ENCODE results near the gene CHMP1B.

The CHMP1B gene

DNA sequence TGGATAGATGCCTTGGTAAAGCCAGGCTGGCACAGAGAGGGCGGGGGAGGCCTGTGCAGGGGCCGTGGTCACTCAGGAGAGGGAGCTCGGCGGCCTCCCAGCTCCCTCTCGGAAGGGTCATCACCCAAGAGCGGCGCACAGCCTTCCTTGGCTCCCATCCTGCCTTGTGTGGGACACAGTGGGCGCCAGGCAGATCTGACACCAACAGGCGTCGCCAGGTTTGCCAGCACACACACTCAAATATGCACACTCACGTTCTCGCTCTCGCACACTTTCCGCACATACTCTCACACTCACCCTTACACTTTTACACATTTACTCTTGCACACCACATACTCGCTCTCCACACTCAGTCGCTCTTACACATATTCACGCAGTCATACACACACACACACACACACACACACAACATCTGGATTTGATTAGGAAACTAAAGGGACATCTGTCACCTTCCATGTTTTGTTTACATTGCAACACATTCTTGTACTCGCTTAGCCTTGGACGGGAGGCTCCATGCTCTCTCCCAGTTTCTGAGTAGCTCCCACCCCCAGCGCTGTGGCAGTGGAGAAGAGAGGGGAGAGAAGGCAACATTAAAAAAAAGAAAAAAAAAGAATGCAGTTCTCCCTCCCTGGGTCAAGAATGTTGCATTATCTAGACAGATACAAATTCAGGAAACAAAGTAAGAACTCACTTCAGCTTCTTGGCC lies 10.5 kb downstream of the CHMP1B start:
- ATAC-seq (replicated peaks; ENCODE audit: extremely low read depth, poor library complexity, severe bottlenecking) (no peak), DNase-seq (ENCODE audit: low spot score in 2 of 2) (no peak)
- Mint-ChIP-seq H3K4me3 (no peak overlapping the region), H3K4me1 (no peaks in the 10 kb centered on the region), H3K27me3 (peaks cover 24% of the 10 kb centered on the region), H3K36me3 (ENCODE audit: insufficient read depth) (no peaks in the 10 kb centered on the region), H3K9me3 (no peaks in the 10 kb centered on the region), H3K27ac (ENCODE audit: low read depth) (no peak overlapping the region)

- ATAC-seq (replicated peaks; ENCODE audit: extremely low read depth, poor library complexity, severe bottlenecking) = no peak
- no peaks in the 10 kb centered on the region for H3K36me3 Mint-ChIP-seq (ENCODE audit: insufficient read depth)
- no peaks in the 10 kb centered on the region for H3K4me1 Mint-ChIP-seq
Observed at GRCh38 chr18:11862468-11863137, 11.4 kb downstream of the CHMP1B start.

DNA sequence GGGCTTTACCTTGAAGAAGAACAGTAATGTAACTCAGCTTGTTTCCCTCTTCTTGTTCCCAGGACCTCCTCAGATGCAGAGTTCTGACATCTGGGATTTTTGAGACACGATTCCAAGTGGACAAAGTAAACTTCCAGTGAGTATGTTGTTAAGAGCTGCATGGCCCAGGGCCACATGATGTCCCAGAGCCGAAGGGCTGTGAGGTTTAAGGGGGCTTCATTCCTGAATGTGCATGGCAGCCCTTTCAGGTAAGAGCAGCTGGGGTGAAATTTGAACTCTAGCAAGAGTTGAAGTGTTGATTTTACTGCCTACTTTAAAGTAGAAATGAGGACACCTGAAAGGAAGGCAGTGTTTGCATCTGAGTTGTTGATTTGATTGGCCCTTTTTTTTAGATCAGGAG lies 13.3 kb downstream of the CHMP1B start:
- Mint-ChIP-seq H3K36me3 (ENCODE audit: insufficient read depth) (no peaks in the 10 kb centered on the region), H3K27me3 (peaks cover 30% of the 10 kb centered on the region), H3K27ac (ENCODE audit: low read depth) (no peak overlapping the region), H3K4me1 (no peaks in the 10 kb centered on the region), H3K9me3 (no peaks in the 10 kb centered on the region), H3K4me3 (no peak overlapping the region)
- DNase-seq (ENCODE audit: low spot score in 2 of 2) = no peak
- no peak for ATAC-seq (replicated peaks; ENCODE audit: extremely low read depth, poor library complexity, severe bottlenecking)

More at GRCh38 chr18:11862468-11863137, 11.4 kb downstream of the CHMP1B start:
- no peak overlapping the region for H3K4me3 Mint-ChIP-seq
- H3K27me3 Mint-ChIP-seq = peaks cover 30% of the 10 kb centered on the region
- H3K9me3 Mint-ChIP-seq = no peaks in the 10 kb centered on the region
- no peak overlapping the region for H3K27ac Mint-ChIP-seq (ENCODE audit: low read depth)
- DNase-seq (ENCODE audit: low spot score in 2 of 2) = no peak

DNA sequence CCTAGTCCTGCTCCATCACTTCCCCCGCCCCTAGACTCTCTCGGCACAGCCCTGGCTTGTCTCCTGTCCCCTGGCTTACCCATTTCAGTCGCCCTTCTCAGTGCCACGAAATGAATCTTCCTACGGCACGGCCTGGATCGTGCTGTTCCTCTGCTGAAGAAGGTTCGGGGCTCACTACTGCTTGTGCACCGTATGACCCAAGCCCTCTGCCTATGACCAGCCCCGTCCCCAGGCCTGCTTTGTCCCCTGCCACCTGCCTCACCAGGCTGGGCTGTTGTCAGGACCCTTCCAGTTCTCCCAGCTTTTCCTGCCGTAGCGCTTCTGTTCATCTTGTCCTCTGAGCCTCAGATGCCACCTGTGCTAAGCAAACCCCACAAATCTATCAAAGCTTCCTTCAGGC lies 13.9 kb downstream of the CHMP1B start:
- Mint-ChIP-seq H3K9me3 (no peaks in the 10 kb centered on the region), H3K4me3 (no peak overlapping the region), H3K27me3 (peaks cover 30% of the 10 kb centered on the region), H3K36me3 (ENCODE audit: insufficient read depth) (no peaks in the 10 kb centered on the region), H3K4me1 (no peaks in the 10 kb centered on the region), H3K27ac (ENCODE audit: low read depth) (no peak overlapping the region)
- ATAC-seq (replicated peaks; ENCODE audit: extremely low read depth, poor library complexity, severe bottlenecking) = no peak
- DNase-seq (ENCODE audit: low spot score in 2 of 2) = no peak

GRCh38 chr18:11866329-11866728 lies 15.1 kb downstream of the CHMP1B start:
- H3K4me3 Mint-ChIP-seq = no peak overlapping the region
- ATAC-seq (replicated peaks; ENCODE audit: extremely low read depth, poor library complexity, severe bottlenecking) = no peak
- H3K36me3 Mint-ChIP-seq (ENCODE audit: insufficient read depth) = no peaks in the 10 kb centered on the region

GRCh38 chr18:11866764-11867163 lies 15.6 kb downstream of the CHMP1B start:
- peaks cover 30% of the 10 kb centered on the region for H3K27me3 Mint-ChIP-seq
- H3K27ac Mint-ChIP-seq (ENCODE audit: low read depth) = no peak overlapping the region
- no peaks in the 10 kb centered on the region for H3K9me3 Mint-ChIP-seq
- H3K4me1 Mint-ChIP-seq = peaks cover 5% of the 10 kb centered on the region
- DNase-seq (ENCODE audit: low spot score in 2 of 2) = no peak
- no peak overlapping the region for H3K4me3 Mint-ChIP-seq
- H3K36me3 Mint-ChIP-seq (ENCODE audit: insufficient read depth) = no peaks in the 10 kb centered on the region
- no peak for ATAC-seq (replicated peaks; ENCODE audit: extremely low read depth, poor library complexity, severe bottlenecking)

More at GRCh38 chr18:11866329-11866728, 15.1 kb downstream of the CHMP1B start:
- Mint-ChIP-seq H3K9me3 (no peaks in the 10 kb centered on the region), H3K4me1 (peaks cover 2% of the 10 kb centered on the region), H3K27ac (ENCODE audit: low read depth) (no peak overlapping the region), H3K27me3 (peaks cover 30% of the 10 kb centered on the region)
- no peak for DNase-seq (ENCODE audit: low spot score in 2 of 2)

DNA sequence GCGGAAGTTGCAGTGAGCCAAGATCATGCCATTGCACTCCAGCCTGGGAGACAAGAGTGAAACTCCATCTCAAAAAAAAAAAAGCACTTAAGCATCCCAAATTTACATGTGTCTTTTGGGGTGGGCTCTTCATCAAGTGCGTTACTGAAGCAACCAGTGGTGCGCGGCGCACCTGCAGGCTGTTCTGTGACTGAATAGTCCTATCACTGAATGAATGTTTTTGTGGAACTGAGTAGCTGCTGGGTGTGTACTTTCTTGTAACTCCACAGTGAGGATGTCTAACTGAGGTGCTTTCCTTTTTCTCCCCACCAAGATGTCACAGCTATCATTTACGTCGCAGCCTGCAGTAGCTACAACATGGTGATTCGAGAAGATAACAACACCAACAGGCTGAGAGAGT lies 17.0 kb downstream of the CHMP1B start:
- H3K4me1 Mint-ChIP-seq = peaks cover 5% of the 10 kb centered on the region
- no peak for ATAC-seq (replicated peaks; ENCODE audit: extremely low read depth, poor library complexity, severe bottlenecking)
- no peaks in the 10 kb centered on the region for H3K9me3 Mint-ChIP-seq
- H3K36me3 Mint-ChIP-seq (ENCODE audit: insufficient read depth) = no peaks in the 10 kb centered on the region
- no peak for DNase-seq (ENCODE audit: low spot score in 2 of 2)
- no peak overlapping the region for H3K4me3 Mint-ChIP-seq
- peaks cover 30% of the 10 kb centered on the region for H3K27me3 Mint-ChIP-seq
- H3K27ac Mint-ChIP-seq (ENCODE audit: low read depth) = no peak overlapping the region

GRCh38 chr18:11871501-11871900 lies 20.3 kb downstream of the CHMP1B start:
- no peak for DNase-seq (ENCODE audit: low spot score in 2 of 2)
- H3K36me3 Mint-ChIP-seq (ENCODE audit: insufficient read depth) = no peaks in the 10 kb centered on the region
- peaks cover 5% of the 10 kb centered on the region for H3K4me1 Mint-ChIP-seq
- no peak overlapping the region for H3K4me3 Mint-ChIP-seq
- ATAC-seq (replicated peaks; ENCODE audit: extremely low read depth, poor library complexity, severe bottlenecking) = peak; percentile 52
- no peak overlapping the region for H3K27ac Mint-ChIP-seq (ENCODE audit: low read depth)
- H3K27me3 Mint-ChIP-seq = peaks cover 8% of the 10 kb centered on the region
- no peaks in the 10 kb centered on the region for H3K9me3 Mint-ChIP-seq

DNA sequence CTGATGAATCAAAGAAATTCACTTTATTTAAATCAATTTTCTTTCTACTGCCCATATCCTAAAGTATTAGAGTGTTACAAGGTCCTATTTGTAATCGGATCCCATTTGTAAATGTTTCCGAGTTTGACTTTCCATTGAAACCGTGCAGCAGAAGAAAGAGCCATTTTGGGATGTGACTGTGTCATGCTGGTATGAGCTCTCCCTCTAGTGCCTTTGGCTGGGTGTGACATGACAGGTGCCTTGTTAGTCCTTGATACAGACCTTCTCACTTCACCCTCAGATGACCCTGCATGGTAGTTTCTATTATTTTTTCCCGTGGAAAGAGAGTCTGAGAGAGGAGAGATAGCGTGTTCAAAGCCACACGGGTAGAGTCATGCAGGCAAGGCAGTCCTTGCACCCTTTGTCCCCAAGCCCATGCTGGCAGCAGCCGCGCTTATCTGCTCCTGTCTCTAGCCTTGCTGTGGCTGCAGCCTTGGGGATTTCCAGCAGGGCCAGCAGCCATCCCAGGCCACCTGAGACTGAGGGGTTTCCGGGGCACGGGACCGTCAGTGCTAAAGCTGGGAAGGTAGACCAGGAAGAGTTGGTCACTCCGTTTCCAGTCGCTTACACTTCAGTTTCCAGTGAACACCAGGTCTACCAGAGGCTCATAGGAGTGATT lies 21.4 kb downstream of the CHMP1B start:
- Mint-ChIP-seq H3K4me3 (no peak overlapping the region), H3K27ac (ENCODE audit: low read depth) (no peak overlapping the region), H3K36me3 (ENCODE audit: insufficient read depth) (no peaks in the 10 kb centered on the region), H3K4me1 (peaks cover 5% of the 10 kb centered on the region), H3K9me3 (no peaks in the 10 kb centered on the region), H3K27me3 (no peaks in the 10 kb centered on the region)
- DNase-seq (ENCODE audit: low spot score in 2 of 2) (no peak), ATAC-seq (replicated peaks; ENCODE audit: extremely low read depth, poor library complexity, severe bottlenecking) (no peak)

- Mint-ChIP-seq H3K36me3 (ENCODE audit: insufficient read depth) (no peaks in the 10 kb centered on the region), H3K4me1 (peaks cover 5% of the 10 kb centered on the region), H3K27me3 (no peaks in the 10 kb centered on the region), H3K9me3 (no peaks in the 10 kb centered on the region), H3K27ac (ENCODE audit: low read depth) (no peak overlapping the region), H3K4me3 (no peak overlapping the region)
- ATAC-seq (replicated peaks; ENCODE audit: extremely low read depth, poor library complexity, severe bottlenecking) = no peak
- no peak for DNase-seq (ENCODE audit: low spot score in 2 of 2)
Observed at GRCh38 chr18:11873670-11874340, 22.6 kb downstream of the CHMP1B start.

- H3K36me3 Mint-ChIP-seq (ENCODE audit: insufficient read depth) = peaks cover 2% of the 10 kb centered on the region
- peaks cover 5% of the 10 kb centered on the region for H3K4me1 Mint-ChIP-seq
- H3K27ac Mint-ChIP-seq (ENCODE audit: low read depth) = no peak overlapping the region
- H3K27me3 Mint-ChIP-seq = no peaks in the 10 kb centered on the region
- no peak overlapping the region for H3K4me3 Mint-ChIP-seq
- no peak for ATAC-seq (replicated peaks; ENCODE audit: extremely low read depth, poor library complexity, severe bottlenecking)
- H3K9me3 Mint-ChIP-seq = no peaks in the 10 kb centered on the region
- DNase-seq (ENCODE audit: low spot score in 2 of 2) = no peak
Observed at GRCh38 chr18:11874676-11875075, 23.5 kb downstream of the CHMP1B start.

GRCh38 chr18:11877497-11878135 lies 26.4 kb downstream of the CHMP1B start:
- DNase-seq (ENCODE audit: low spot score in 2 of 2) (no peak), ATAC-seq (replicated peaks; ENCODE audit: extremely low read depth, poor library complexity, severe bottlenecking) (no peak)
- H3K4me1 Mint-ChIP-seq = no peaks in the 10 kb centered on the region
- no peak overlapping the region for H3K4me3 Mint-ChIP-seq
- no peaks in the 10 kb centered on the region for H3K9me3 Mint-ChIP-seq
- no peak overlapping the region for H3K27ac Mint-ChIP-seq (ENCODE audit: low read depth)
- peaks cover 5% of the 10 kb centered on the region for H3K36me3 Mint-ChIP-seq (ENCODE audit: insufficient read depth)
- no peaks in the 10 kb centered on the region for H3K27me3 Mint-ChIP-seq

All from central memory CD8-positive, alpha-beta T cell (primary cell).